Smooth muscle cell (in vitro differentiated cells): ENCODE data around the gene SLC2A4RG. TPM values are rescaled to one million over a fixed set of nuclear protein-coding genes. Genes with fewer than 3 reads are reported as not detected.

ENCODE experiments used
- DNase-seq: peaks from one replicate; lab custom pipeline; 2025; ENCODE audit not compliant: unreplicated experiment; lab: John Stamatoyannopoulos, UW
- H2AFZ ChIP-seq: fragments of 200-600 bp; sonication (generic); 2 replicates; pipeline ENCODE4 v1.6.0; 2016; ENCODE audit warnings: antibody characterized with exemption, low read depth, mild to moderate bottlenecking
- H3F3A ChIP-seq: fragments of 200-600 bp; sonication (generic); 2 replicates; pipeline ENCODE4 v1.6.0; 2017; ENCODE audit warnings: antibody characterized with exemption, low read depth
- H3K27ac ChIP-seq: fragments of 200-600 bp; sonication (generic); 2 replicates; pipeline ENCODE4 v1.5.1; 2016; ENCODE audit warnings: low read depth, mild to moderate bottlenecking
- H3K27me3 ChIP-seq: fragments of 200-600 bp; sonication (generic); 2 replicates; pipeline ENCODE4 v1.6.1; 2016; ENCODE audit warnings: low read depth, mild to moderate bottlenecking
- H3K36me3 ChIP-seq: fragments of 200-600 bp; sonication (generic); 2 replicates; pipeline ENCODE4 v1.5.1; 2016; ENCODE audit warnings: low read depth
- H3K4me1 ChIP-seq: fragments of 200-600 bp; sonication (generic); 2 replicates; pipeline ENCODE4 v1.5.1; 2016; ENCODE audit warnings: low read depth
- H3K4me2 ChIP-seq: fragments of 200-600 bp; sonication (generic); 2 replicates; pipeline ENCODE4 v1.6.0; 2016; ENCODE audit warnings: mild to moderate bottlenecking
- H3K4me3 ChIP-seq: fragments of 200-600 bp; sonication (generic); 2 replicates; pipeline ENCODE4 v1.5.1; 2016; ENCODE audit warnings: mild to moderate bottlenecking
- H3K79me2 ChIP-seq: fragments of 200-600 bp; sonication (generic); 2 replicates; pipeline ENCODE4 v1.6.0; 2016; ENCODE audit warnings: low read depth, mild to moderate bottlenecking
- H3K9ac ChIP-seq: fragments of 200-600 bp; sonication (generic); 2 replicates; pipeline ENCODE4 v1.6.0; 2016; ENCODE audit warnings: low read depth
- H3K9me3 ChIP-seq: fragments of 200-600 bp; sonication (generic); replicated peaks from 2 replicates; pipeline ENCODE4 v1.5.1; 2016; ENCODE audit warnings: low read depth
- H4K20me1 ChIP-seq: fragments of 200-600 bp; sonication (generic); 2 replicates; pipeline ENCODE4 v1.6.0; 2016; ENCODE audit warnings: low read depth
- CTCF ChIP-seq: fragments of 200-600 bp; sonication (generic); IDR thresholded peaks from 2 replicates; pipeline ENCODE4 v1.5.1; 2017; ENCODE audit warnings: borderline replicate concordance, mild to moderate bottlenecking, antibody characterized with exemption; ENCODE audit not compliant: insufficient read depth, poor library complexity, severe bottlenecking
- WGBS: methylation state at CpG from one replicate; pipeline ENCODE4 v1.1.7; 2016; ENCODE audit warnings: low lambda C conversion rate; 5-methylcytosine and 5-hydroxymethylcytosine counted together
- polyA plus RNA-seq: library from polyadenylated mRNA; unstranded; fragments of >200 nt; fragmentation: Nextera tagmentation; extraction: Ambion mirVana; gene quantifications from 2 replicates; pipeline ENCODE4 v1.2.1, GENCODE V29; 2016
- total RNA-seq: library from RNA; depleted of rRNA; stranded (reverse); fragments of >200 nt; gene quantifications from 2 replicates; pipeline ENCODE4 v1.2.3, GENCODE V29; 2014

The SLC2A4RG gene
- total and polyA plus RNA-seq, 2 experiments from 2014 or later, result 43.7 to 45.6 TPM

DNA sequence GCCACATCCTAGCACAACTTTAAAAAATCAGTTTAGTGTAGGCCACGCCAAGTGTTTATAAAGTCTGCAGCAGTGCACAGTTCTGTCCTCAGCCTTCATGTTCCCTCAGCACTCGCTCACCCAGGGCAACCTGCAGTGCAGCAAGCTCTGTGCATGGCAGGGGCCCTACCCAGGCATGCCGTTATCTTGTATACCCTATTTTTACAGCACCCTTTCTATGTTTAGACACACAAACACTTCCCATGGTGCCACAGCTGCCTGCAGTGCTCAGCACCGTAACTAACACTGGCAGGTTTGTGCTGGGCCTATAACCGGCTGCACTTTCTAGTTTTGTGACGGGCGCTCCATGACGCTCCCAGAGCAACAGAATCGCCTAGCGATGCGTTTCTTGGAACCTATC, 47.7 kb downstream of the SLC2A4RG start:
- 95% methylated on average over 11 of the region's 11 CpGs for WGBS
- Histone ChIP-seq H3K4me3 (no peak overlapping the region), H3K4me1 (no peaks in the 10 kb centered on the region), H4K20me1 (peaks cover 4% of the 10 kb centered on the region), H3K36me3 (no peaks in the 10 kb centered on the region), H2AFZ (no peak overlapping the region), H3K27me3 (no peaks in the 10 kb centered on the region), H3K9ac (no peak overlapping the region), H3F3A (no peaks in the 10 kb centered on the region), H3K79me2 (no peaks in the 10 kb centered on the region), H3K4me2 (no peak overlapping the region), H3K9me3 (no peaks in the 10 kb centered on the region), H3K27ac (no peak overlapping the region)
- no peak for DNase-seq
- TF ChIP-seq CTCF, result no peak

GRCh38 chr20:63787749-63788148, 48.2 kb downstream of the SLC2A4RG start:
- H3K9ac ChIP-seq, result no peak overlapping the region
- WGBS, result 90% methylated on average over 16 of the region's 16 CpGs
- no peaks in the 10 kb centered on the region for H3F3A ChIP-seq
- no peak for DNase-seq
- no peak overlapping the region for H3K4me2 ChIP-seq
- no peaks in the 10 kb centered on the region for H3K4me1 ChIP-seq
- no peaks in the 10 kb centered on the region for H3K79me2 ChIP-seq
- no peaks in the 10 kb centered on the region for H3K27me3 ChIP-seq
- H2AFZ ChIP-seq, result no peak overlapping the region
- no peaks in the 10 kb centered on the region for H3K9me3 ChIP-seq
- H3K4me3 ChIP-seq, result no peak overlapping the region
- peaks cover 4% of the 10 kb centered on the region for H4K20me1 ChIP-seq
- no peaks in the 10 kb centered on the region for H3K36me3 ChIP-seq
- TF ChIP-seq CTCF, result no peak
- no peak overlapping the region for H3K27ac ChIP-seq

DNA sequence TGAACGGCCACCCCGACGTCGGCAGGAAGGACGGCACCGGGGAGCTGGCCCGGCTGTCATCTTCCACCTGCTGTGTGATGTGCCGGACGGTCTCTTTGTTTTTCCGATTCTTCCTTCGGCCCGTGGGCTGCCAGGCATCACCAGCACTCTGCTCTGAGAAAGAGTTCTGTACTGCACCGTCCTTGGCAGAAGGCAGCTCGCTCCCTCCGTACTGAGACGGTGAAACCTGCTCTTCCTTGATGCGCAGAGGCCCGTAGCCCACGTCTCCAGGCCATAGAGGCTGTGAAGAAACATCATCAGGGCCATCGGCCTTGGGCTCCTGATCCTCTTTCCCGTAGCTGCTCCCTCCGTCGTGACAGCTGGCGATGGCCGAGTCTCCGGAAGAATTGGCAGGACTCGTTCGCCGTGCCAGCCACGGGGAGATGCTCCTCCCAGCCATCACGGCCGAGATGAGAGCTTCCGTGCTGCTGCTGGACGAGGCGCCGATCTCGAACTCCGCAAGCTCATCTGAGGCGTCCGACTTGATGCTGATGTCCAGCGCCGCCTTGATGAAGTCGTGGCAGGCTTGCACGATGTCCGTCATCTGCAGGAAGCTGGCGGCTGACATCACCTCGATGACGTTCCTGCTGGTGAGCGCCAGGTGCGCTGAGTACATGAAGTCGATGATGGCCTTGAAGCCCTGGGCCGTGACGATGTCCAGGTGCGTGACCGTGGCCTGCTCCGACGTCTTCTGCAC, 50.4 kb downstream of the SLC2A4RG start:
- WGBS, result 97% methylated on average over 57 of the region's 57 CpGs
- H3K27me3 ChIP-seq, result no peaks in the 10 kb centered on the region
- no peaks in the 10 kb centered on the region for H3K36me3 ChIP-seq
- H3K9me3 ChIP-seq, result no peaks in the 10 kb centered on the region
- H2AFZ ChIP-seq, result no peak overlapping the region
- H3K4me2 ChIP-seq, result no peak overlapping the region
- H3K79me2 ChIP-seq, result no peaks in the 10 kb centered on the region
- no peak for TF ChIP-seq CTCF
- no peaks in the 10 kb centered on the region for H3K4me1 ChIP-seq
- H3K9ac ChIP-seq, result no peak overlapping the region
- H4K20me1 ChIP-seq, result peaks cover 14% of the 10 kb centered on the region
- no peaks in the 10 kb centered on the region for H3F3A ChIP-seq
- no peak overlapping the region for H3K4me3 ChIP-seq
- H3K27ac ChIP-seq, result no peak overlapping the region
- no peak for DNase-seq
